ENCODE results near the gene MEIS1.

DNA sequence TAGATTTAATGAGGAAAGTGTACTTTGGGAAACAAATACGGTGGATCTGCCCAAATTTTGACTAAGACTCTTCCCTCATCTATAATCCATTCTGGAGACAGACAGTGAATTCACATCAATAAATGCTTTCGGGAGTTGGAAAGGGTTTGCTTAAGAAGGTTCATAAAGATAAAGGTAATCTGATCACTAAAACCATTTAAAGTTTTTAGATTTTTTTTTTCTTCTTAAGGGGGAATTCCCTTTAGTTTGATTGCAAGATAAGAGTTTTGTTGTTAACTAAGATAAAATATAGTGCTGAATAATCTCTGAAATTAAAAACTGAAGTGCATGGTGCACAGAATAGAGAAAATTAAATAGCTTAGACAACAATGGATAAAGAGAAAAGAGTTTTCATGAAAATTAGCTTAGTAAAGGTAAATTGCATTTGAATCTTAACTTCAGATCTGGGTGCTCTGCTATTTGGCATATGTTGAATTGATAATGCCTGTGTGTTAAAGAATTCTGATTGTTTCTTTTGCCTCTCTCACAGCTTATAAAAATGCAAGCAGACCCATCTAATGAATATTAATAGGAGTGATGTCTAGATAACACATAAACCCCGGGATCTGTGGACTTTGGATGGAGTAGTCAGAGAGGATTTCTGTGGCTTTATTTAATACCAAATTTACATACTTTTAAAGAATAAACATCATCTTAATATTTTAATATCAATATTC lies 100.8 kb downstream of the MEIS1 start:
- TF ChIP-seq SIN3A (IDR thresholded peaks at IDR 0.05; ENCODE audit: borderline replicate concordance, insufficient read depth, low read length) (no peak), POLR2AphosphoS5 (IDR thresholded peaks at IDR 0.05; ENCODE audit: low read depth, low read length) (no peak), TAF1 (IDR thresholded peaks at IDR 0.05; ENCODE audit: borderline replicate concordance, insufficient read depth, low read length) (no peak), FOXP2 (optimal IDR thresholded peaks at IDR 0.05; ENCODE audit: borderline replicate concordance, extremely low read depth, extremely low read length, insufficient read depth) (no peak)
- TF ChIP-seq, protein P1, sequence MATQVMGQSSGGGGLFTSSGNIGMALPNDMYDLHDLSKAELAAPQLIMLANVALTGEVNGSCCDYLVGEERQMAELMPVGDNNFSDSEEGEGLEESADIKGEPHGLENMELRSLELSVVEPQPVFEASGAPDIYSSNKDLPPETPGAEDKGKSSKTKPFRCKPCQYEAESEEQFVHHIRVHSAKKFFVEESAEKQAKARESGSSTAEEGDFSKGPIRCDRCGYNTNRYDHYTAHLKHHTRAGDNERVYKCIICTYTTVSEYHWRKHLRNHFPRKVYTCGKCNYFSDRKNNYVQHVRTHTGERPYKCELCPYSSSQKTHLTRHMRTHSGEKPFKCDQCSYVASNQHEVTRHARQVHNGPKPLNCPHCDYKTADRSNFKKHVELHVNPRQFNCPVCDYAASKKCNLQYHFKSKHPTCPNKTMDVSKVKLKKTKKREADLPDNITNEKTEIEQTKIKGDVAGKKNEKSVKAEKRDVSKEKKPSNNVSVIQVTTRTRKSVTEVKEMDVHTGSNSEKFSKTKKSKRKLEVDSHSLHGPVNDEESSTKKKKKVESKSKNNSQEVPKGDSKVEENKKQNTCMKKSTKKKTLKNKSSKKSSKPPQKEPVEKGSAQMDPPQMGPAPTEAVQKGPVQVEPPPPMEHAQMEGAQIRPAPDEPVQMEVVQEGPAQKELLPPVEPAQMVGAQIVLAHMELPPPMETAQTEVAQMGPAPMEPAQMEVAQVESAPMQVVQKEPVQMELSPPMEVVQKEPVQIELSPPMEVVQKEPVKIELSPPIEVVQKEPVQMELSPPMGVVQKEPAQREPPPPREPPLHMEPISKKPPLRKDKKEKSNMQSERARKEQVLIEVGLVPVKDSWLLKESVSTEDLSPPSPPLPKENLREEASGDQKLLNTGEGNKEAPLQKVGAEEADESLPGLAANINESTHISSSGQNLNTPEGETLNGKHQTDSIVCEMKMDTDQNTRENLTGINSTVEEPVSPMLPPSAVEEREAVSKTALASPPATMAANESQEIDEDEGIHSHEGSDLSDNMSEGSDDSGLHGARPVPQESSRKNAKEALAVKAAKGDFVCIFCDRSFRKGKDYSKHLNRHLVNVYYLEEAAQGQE (IDR thresholded peaks at IDR 0.05; ENCODE audit: insufficient read depth in 1 of 2, low read depth in 2 of 2, low read length in 2 of 2): no peak

Data from PFSK-1 (cell line).